ENCODE results near the gene ARMC5. TPM values are rescaled to one million over a fixed set of nuclear protein-coding genes. Genes with fewer than 3 reads are reported as not detected.
A peak's percentile ranks its signal among the peaks of the same experiment; 100 is the strongest.
"Not testable (repeated sequence)": the region's sequence is repeated elsewhere in the genome, so short reads cannot be mapped to it uniquely, and the experiment has no call there.

ARMC5 gene
- total and polyA plus RNA-seq, 12 donors = 3.8 to 11.9 (median 6.6) TPM

GRCh38 chr16:31439519-31439918 is 19.8 kb upstream of the ARMC5 start:
- peaks cover 0 to 37% (median 12%) of the 10 kb centered on the region in 9 donors for H3K4me1 ChIP-seq
- DNase-seq (no peak), ATAC-seq (no peak)
- H3K36me3 ChIP-seq = peaks cover 0 to 4% (median 0%) of the 10 kb centered on the region in 9 donors
- H3K27ac ChIP-seq = peak overlapping the region in 1 of 10 donors; percentile 39
- H3K4me3 ChIP-seq = no peak overlapping the region
- 68 to 73% methylated on average over 3 of the region's 3 CpGs for WGBS, 2 donors
- H3K9me3 ChIP-seq = no peaks in the 10 kb centered on the region
- no peaks in the 10 kb centered on the region for H3K27me3 ChIP-seq
- intact Hi-C loops (cut with DNase I) = no loop called here
- no peak for TF ChIP-seq CTCF (IDR thresholded peaks at IDR 0.05)

- Histone ChIP-seq H3K36me3 (peaks cover 0 to 4% (median 0%) of the 10 kb centered on the region in 9 donors), H3K4me1 (peaks cover 0 to 37% (median 12%) of the 10 kb centered on the region in 9 donors), H3K27me3 (no peaks in the 10 kb centered on the region), H3K9me3 (no peaks in the 10 kb centered on the region), H3K27ac (peak overlapping the region in 5 of 10 donors; percentile 8 to 93 (median 30)), H3K4me3 (no peak overlapping the region)
- ATAC-seq = no peak
- TF ChIP-seq CTCF (IDR thresholded peaks at IDR 0.05) = no peak
- WGBS, 2 donors = 35 to 43% methylated on average over 4 of the region's 4 CpGs
- intact Hi-C loops (cut with DNase I) = loop anchor here in 7 of 10 donors (2.0 to 10.0 kb wide), 9 partner anchors 236 to 486 kb away; partner anchors contain the start of genes HSD3B7 (in 4 of the 7), FUS (in 3 of the 7), PYCARD (in 1 of the 7) and SETD1A (in 1 of the 7)
- no peak for DNase-seq
Measured at GRCh38 chr16:31440516-31441184, 18.7 kb upstream of the ARMC5 start.

GRCh38 chr16:31441956-31442355 is 17.3 kb upstream of the ARMC5 start:
- Histone ChIP-seq H3K27me3 (no peaks in the 10 kb centered on the region), H3K9me3 (no peaks in the 10 kb centered on the region), H3K4me3 (peak overlapping the region; percentile 61 to 80 (median 70)), H3K4me1 (peaks cover 0 to 37% (median 12%) of the 10 kb centered on the region in 9 donors), H3K36me3 (no peaks in the 10 kb centered on the region), H3K27ac (peak overlapping the region in 9 of 10 donors; percentile 87 to 94 (median 91))
- DNase-seq (peak in 1 of 2 donors; percentile 28), ATAC-seq (peak in 1 of 8 donors; percentile 20)
- WGBS, 2 donors = 55 to 60% methylated on average over 34 of the region's 34 CpGs
- intact Hi-C loops (cut with DNase I) = loop anchor here (2.0 to 10.0 kb wide), 9 partner anchors 237 to 487 kb away; partner anchors contain the start of genes HSD3B7 (in 8 of the 10), FUS (in 3 of the 10), PYCARD (in 1 of the 10) and SETD1A (in 1 of the 10)
- no peak for TF ChIP-seq CTCF (IDR thresholded peaks at IDR 0.05)

- not testable (repeated sequence) for H3K27ac ChIP-seq, DNase-seq, H3K27me3 ChIP-seq, H3K4me3 ChIP-seq, H3K36me3 ChIP-seq, ATAC-seq, H3K9me3 ChIP-seq
- H3K4me1 ChIP-seq = peaks cover 0 to 19% (median 12%) of the 10 kb centered on the region in 9 donors
- 75 to 80% methylated on average over 6 of the region's 6 CpGs for WGBS, 2 donors
- intact Hi-C loops (cut with DNase I) = loop anchor here in 4 of 10 donors (10.0 kb wide), 4 partner anchors 241 to 491 kb away; partner anchors contain the start of genes FUS (in 1 of the 4), HSD3B7 (in 1 of the 4), PYCARD (in 1 of the 4) and SETD1A (in 1 of the 4)
Measured at GRCh38 chr16:31445931-31446330, 13.4 kb upstream of the ARMC5 start.
